Panc1 (cell line): ENCODE results near the gene FAM240A. TPM values are rescaled to one million over a fixed set of nuclear protein-coding genes. Genes with fewer than 3 reads are reported as not detected.

Source experiments
- ATAC-seq: fragments of 200-7000 bp; cut with Tn5 transposase; 2 replicates; pipeline ENCODE4 v1.9.1; 2020; ENCODE audit warnings: mild to moderate bottlenecking, moderate library complexity
- BruUV-seq: library from RNA; stranded (reverse); fragments of 400-500 nt; replicated peaks from 2 replicates; lab custom pipeline; 2021; lab: Mats Ljungman, UMichigan
- CTCF ChIA-PET: fragments of 300-600 bp; sonication (Branson Sonifier 250); formaldehyde crosslinking; loops from one replicate; lab custom pipeline; 2022; ENCODE audit warnings: antibody characterized with exemption; lab: Charles Lee
- POLR2A ChIA-PET: fragments of 300-600 bp; sonication (Branson Sonifier 250); formaldehyde crosslinking; loops from one replicate; lab custom pipeline; 2022; ENCODE audit warnings: antibody characterized with exemption; lab: Charles Lee
- DNase-seq: peaks from one replicate; pipeline ENCODE4 v3.0.0-alpha.2; 2010; ENCODE audit warnings: low read depth, low spot score
- H3K27ac ChIP-seq: 2 replicates; pipeline ENCODE4 v1.5.1; 2011; ENCODE audit warnings: mild to moderate bottlenecking, low read length, inconsistent platforms
- H3K27me3 ChIP-seq: fragments of 200-500 bp; sonication (Bioruptor generic); 2 replicates; pipeline ENCODE4 v1.6.0; 2014; ENCODE audit warnings: low read length, inconsistent platforms; ENCODE audit not compliant: control insufficient read depth, insufficient read depth
- H3K36me3 ChIP-seq: fragments of 200-500 bp; sonication (Bioruptor generic); 2 replicates; pipeline ENCODE4 v1.5.1; 2014; ENCODE audit warnings: inconsistent platforms, mild to moderate bottlenecking, low read length, moderate library complexity; ENCODE audit not compliant: control insufficient read depth, insufficient read depth
- H3K4me1 ChIP-seq: 2 replicates; pipeline ENCODE4 v1.5.1; 2011; ENCODE audit warnings: inconsistent platforms, mild to moderate bottlenecking, low read length, moderate library complexity; ENCODE audit not compliant: control insufficient read depth, insufficient read depth
- H3K4me3 ChIP-seq, 2 experiments: 2 replicates each; pipeline ENCODE4 v1.5.1; 2011 to 2012; ENCODE audit warnings: low read depth in 2 of 2, low read length in 2 of 2, mild to moderate bottlenecking in 2 of 2, inconsistent platforms in 1 of 2, moderate library complexity in 1 of 2
- H3K9me3 ChIP-seq: fragments of 200-500 bp; sonication (Bioruptor generic); 2 replicates; pipeline ENCODE4 v1.5.1; 2014; ENCODE audit warnings: low read depth, mild to moderate bottlenecking, inconsistent platforms, low read length, moderate library complexity; ENCODE audit not compliant: control insufficient read depth, insufficient read depth
- CTCF ChIP-seq: fragments of 450-650 bp; IDR thresholded peaks from 2 replicates; pipeline ENCODE4 v1.5.1; 2017; ENCODE audit warnings: mild to moderate bottlenecking
- POLR2AphosphoS5 ChIP-seq: IDR thresholded peaks from 2 replicates; pipeline ENCODE4 v1.6.1; 2012; ENCODE audit warnings: mild to moderate bottlenecking, low read depth, low read length, moderate library complexity
- REST ChIP-seq, 2 experiments: IDR thresholded peaks; 2 replicates each; pipeline ENCODE4 v1.6.1; 2011 to 2012; ENCODE audit warnings: low read depth in 2 of 2, control low read depth in 1 of 2, low read length in 1 of 2, mild to moderate bottlenecking in 1 of 2, moderate library complexity in 1 of 2; ENCODE audit not compliant: insufficient read depth in 1 of 2
- SIN3A ChIP-seq: IDR thresholded peaks from 2 replicates; pipeline ENCODE4 v1.6.1; 2012; ENCODE audit warnings: low read depth, mild to moderate bottlenecking, low read length, moderate library complexity, borderline replicate concordance; ENCODE audit not compliant: insufficient read depth
- TCF7L2 ChIP-seq: IDR thresholded peaks from 2 replicates; pipeline ENCODE4 v1.6.1; 2011; ENCODE audit warnings: mild to moderate bottlenecking, low read depth, low read length, inconsistent platforms
- in situ Hi-C: cut with HindIII; loops from 2 replicates; pipeline ENCODE4 v1.10.0; 2016; ENCODE audit warnings: low sequenced_read_pairs, low pct_unique_long_range_greater_than_20kb
- intact Hi-C: fragments of 100-400 bp; cut with micrococcal nuclease; formaldehyde crosslinking; loops from one replicate; pipeline ENCODE4 v1.10.0; 2022; ENCODE audit not compliant: unreplicated experiment
- total RNA-seq: library from RNA; stranded (reverse); gene quantifications from one replicate; pipeline ENCODE4 v1.2.1, GENCODE V29; 2021; ENCODE audit not compliant: unreplicated experiment

FAM240A gene
- total RNA-seq, 1 experiment from 2014 or later, result not detected

- intact Hi-C loops, result no loop called here
- H3K27me3 ChIP-seq, result no peaks in the 10 kb centered on the region
- DNase-seq, result no peak
- no peaks in the 10 kb centered on the region for H3K4me1 ChIP-seq
- BruUV-seq, result no TSS peak
- TF ChIP-seq POLR2AphosphoS5 (no peak), TCF7L2 (no peak), CTCF (no peak), REST (IDR thresholded peaks at IDR 0.05; ENCODE audit: insufficient read depth in 1 of 2, low read depth in 2 of 2, low read length in 1 of 2) (no peak), SIN3A (no peak)
- POLR2A ChIA-PET, result no interaction called here
- in situ Hi-C loops, result no loop called here
- no peak overlapping the region for H3K27ac ChIP-seq
- ATAC-seq, result no peak
- CTCF ChIA-PET, result interaction anchor here (0.8 kb wide), 1 partner anchor 27 kb away, joined by 7 read pairs; no protein-coding TSS in a partner anchor
- no peak overlapping the region for H3K4me3 ChIP-seq
- H3K9me3 ChIP-seq, result no peaks in the 10 kb centered on the region
- H3K36me3 ChIP-seq, result no peaks in the 10 kb centered on the region
These were observed 8.8 kb upstream of the FAM240A start for GRCh38 chr3:46603446-46604046.

GRCh38 chr3:46604127-46604526 lies 8.2 kb upstream of the FAM240A start:
- ATAC-seq, result no peak

More at GRCh38 chr3:46604127-46604526, 8.2 kb upstream of the FAM240A start:
- no TSS peak for BruUV-seq
- Histone ChIP-seq H3K4me1 (no peaks in the 10 kb centered on the region), H3K27ac (no peak overlapping the region), H3K4me3 (no peak overlapping the region), H3K9me3 (no peaks in the 10 kb centered on the region), H3K36me3 (no peaks in the 10 kb centered on the region), H3K27me3 (no peaks in the 10 kb centered on the region)
- DNase-seq, result no peak
- ChIA-PET CTCF (no interaction called here), POLR2A (no interaction called here)
- TF ChIP-seq CTCF (no peak), REST (IDR thresholded peaks at IDR 0.05; ENCODE audit: insufficient read depth in 1 of 2, low read depth in 2 of 2, low read length in 1 of 2) (no peak), TCF7L2 (no peak), SIN3A (no peak), POLR2AphosphoS5 (no peak)
- intact Hi-C loops, result no loop called here
- in situ Hi-C loops, result no loop called here
